ENCODE measurements around the gene GPANK1.

Gene GPANK1

DNA sequence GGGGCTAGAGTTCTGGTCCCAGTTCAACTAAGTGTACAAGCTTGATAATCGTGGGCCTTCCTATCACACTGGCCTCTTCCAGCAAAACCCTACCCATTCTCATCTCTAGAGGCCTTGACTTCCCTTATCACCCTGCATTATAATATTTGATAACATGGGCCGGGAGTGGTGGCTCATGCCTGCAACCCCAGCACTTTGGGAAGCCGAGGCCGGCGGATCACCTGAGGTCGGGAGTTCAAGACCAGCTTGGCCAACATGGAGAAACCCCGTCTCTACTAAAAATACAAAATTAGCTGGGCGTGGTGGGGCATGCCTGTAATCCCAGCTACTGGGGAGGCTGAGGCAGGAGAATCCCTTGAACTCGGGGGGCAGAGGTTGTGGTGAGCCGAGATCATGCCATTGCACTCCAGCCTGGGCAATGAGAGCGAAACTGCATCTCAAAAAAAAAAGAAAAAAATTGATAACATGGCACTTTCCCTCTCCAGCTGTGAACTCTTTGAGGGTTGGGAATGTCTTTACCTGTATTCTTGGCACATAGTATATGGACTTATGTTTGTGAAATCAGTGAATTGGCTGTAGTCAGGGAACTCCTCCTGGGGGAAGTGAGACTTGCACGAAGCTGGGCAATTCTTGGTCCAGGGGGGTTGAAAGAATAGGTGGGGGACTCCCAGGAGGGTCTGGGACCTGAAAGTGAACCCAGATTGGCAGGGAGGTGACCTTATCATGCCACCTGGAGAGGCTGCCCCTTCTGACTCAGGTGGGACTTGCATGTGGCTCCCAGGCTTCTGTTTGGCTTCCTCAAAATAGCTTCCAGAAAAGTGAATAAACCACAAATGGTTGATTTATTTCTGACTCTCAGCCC is 3.3 kb downstream of the GPANK1 start:
- DNase-seq = no peak

DNA sequence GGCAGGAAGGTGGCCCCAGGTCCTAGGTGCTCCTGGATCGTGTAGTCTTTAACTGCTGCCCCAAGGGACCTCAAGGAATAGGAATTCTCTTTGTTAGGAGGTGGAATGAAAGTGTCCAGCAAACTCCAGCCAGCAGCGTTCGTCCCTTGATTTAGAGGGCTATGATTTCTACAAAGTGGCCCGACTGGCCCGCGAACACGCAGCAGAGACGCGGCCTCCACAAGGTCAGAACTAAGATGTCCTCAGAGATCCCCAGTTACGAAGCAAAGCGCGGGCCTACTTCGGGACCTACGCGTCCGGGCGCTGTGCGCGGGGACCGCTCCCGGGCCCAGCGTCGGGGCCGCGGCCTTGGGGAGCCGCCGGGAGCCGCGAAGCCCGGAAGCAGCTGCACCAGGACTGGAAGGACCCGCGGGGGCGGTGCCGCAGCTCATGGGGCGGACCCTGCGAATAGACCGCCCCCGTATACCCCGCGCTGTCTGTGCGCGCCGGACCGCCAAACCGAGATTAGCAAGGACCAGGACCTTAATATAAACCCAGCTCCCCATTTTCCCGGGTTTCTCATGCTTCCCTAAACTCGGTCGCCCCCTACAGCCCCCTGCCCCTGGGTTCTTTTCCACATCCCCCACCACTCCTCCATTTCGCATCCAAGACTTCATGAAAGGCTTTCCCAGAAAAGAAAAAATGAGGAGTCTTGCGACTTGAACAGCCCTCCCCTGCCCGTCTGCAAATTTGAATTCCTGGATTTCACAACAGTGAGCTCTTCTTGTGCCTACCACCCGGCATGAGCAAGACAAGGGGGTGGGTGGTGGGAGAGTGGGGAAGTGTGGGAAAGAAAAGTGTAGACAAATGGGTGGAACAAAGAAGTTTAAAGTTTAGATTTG is 4.2 kb downstream of the GPANK1 start, which contains the start of gene C6orf47:
TSS of gene C6orf47 (minus strand) at position 398 of the 881 bp plus-strand sequence. CDS start 831 bp downstream, outside the sequence.
- DNase-seq = peak; percentile 94

DNA sequence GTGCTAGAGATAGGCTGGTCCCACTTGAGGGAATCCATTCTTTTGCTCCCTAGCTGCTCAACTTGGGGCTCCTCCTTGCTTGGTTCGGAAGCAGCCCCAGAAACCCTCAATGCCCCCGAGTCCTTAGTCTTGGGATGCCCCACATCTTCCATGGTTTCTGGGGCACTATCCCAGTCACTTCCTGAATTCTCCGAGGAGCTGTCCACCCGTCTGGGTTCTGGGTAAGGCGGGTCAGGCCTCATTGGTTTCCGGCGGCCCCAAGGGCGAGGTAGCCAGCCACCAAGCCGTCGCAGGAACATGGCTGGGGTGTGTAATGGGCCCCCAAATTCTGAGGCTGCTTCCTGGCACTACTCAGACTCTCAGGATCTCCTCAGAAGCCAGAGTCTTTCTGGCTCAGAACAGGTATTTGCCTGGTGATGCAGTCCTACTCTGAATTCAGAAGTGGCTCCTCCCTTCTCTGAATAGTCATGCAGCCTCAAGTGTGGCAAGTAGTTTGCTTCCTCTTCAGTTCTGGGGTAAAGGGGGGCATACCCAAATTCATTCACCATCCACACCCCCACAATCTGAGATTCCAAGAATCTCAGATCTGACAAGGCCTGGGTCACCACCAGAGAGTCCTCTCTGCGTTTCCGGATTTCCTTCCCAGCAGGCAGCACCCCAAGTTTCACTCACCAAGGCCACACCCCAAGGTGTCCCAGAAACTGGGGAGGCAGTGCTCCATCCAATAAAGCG is 5.0 kb downstream of the GPANK1 start:
- peak; percentile 37 for DNase-seq

DNA sequence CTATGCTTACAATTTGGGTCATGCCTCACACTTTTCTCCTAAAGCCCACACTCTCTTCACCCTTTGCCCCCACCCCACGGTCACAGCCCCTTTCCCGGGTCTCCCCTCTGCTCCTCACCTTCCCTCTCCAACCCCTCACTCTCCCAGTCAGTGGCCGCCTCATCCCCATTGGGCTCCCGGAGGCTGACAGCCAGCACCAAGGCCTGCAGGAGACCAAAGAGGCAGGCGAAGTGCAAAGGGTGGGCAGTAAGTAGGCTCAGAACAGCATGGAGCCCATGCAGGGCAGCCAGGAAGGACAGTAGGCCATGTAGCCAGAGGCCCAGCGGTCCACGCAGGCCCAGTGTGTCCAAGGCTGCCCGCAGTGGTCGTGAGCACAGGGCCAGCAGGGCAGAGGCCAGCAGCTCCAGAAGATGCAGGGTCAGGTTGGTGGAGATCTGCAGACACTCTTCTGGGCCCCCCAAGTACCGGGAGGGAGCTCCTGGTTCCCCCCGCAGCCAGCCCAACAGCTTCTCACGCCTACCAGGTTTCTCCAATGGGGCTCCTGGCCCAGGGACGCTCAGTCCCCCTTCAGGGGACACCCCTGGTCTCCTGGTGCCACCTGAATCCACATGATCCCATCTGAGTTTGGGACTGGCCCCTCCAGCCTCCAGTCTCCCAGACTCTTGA is 5.7 kb downstream of the GPANK1 start:
- DNase-seq = no peak

DNA sequence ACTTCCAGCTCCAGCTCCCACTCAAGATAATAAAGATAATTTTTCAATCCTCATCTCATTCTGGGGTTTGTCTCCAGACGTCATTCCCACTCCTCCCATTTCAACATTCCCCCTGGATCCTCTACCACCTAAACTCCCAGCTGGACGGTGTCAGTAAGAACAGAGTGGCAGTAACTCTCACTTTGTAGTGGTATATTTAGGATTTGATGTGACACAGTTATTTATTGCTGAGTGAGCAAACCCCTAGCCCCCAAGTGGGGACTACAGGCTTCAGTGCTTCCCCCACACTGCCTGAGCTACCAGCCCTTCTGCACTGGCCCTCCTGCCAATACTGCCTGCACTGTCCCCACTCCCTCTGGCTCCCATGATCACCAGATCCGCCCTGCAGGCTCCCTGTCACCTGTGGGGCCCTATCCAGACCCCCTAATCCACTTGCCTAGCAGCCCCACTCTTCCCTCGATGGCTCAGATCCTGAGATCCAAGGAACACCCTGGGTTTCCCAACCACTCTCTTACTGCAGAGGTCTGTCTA is 6.6 kb downstream of the GPANK1 start:
- no peak for DNase-seq

DNA sequence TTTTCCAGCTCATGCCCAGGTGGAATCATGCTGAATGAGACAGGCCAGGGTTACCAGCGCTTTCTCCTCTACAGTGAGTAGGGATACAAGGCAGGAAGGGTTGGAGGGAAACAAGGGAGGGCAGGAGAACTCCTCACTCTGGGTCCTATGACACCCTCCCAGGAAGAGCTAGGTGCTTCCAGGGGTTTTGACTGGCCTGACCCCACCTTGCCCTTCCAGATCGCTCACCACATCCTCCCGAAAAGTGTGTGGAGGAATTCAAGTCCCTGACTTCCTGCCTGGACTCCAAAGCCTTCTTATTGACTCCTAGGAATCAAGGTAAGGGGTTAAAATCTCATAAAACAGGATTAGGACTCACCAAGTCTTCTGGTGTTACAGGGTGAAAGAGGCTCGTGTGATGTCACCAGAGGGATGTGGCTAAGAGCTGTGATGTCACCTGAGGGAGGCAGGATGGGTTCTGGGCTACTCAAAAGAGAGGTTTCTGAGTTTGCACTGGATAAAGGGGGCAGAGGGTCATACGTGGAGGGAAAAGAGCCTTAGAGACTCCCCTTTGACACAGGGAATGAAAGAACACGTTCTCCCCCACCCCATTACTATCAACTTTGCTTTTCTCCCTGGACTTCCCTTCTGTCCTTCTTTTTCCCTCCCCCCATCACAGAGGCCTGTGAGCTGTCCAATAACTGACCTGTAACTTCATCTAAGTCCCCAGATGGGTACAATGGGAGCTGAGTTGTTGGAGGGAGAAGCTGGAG is 7.2 kb downstream of the GPANK1 start:
- no peak for DNase-seq

DNA sequence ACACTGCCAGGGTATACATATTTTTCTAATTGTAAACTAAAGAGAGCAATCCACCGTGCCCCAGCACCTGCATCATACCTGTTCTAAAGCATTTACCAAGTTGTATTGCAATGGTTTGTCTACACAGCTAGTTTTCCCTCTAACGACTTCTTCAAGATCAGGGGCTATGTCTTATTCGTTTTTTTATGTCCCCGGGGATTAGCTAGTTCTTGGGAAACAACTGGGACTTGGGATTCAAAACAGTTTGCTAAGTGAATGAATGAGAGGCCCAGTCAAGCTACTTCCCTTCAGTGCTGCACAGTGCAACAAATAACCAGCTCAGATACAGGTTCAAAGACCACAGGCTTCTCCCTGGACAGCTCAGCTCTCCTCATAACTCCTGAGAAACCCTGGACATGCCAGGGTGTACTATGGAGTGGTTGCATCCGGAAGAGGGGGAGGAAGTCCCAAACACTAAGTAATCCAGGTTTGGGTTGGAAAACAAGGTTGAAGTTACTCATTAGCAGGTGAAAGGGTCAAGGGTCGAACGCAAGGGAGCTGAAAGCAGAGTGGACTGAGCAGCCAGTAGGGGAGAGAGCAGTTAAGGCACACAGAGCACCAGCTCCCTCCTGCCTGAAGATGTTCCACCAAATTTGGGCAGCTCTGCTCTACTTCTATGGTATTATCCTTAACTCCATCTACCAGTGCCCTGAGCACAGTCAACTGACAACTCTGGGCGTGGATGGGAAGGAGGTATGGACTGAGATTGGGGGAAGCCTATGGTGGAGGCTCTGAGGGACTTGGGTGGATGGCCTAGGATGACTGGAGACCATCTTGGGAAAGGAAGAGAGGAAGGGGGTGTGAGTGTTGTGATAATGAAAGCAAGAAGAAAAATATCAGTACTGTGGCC is 9.2 kb downstream of the GPANK1 start, which contains the start of gene APOM:
TSS of gene APOM (plus strand) at position 546 of the 889 bp plus-strand sequence. CDS start at position 619, 73 bp downstream.
- no peak for DNase-seq

DNA sequence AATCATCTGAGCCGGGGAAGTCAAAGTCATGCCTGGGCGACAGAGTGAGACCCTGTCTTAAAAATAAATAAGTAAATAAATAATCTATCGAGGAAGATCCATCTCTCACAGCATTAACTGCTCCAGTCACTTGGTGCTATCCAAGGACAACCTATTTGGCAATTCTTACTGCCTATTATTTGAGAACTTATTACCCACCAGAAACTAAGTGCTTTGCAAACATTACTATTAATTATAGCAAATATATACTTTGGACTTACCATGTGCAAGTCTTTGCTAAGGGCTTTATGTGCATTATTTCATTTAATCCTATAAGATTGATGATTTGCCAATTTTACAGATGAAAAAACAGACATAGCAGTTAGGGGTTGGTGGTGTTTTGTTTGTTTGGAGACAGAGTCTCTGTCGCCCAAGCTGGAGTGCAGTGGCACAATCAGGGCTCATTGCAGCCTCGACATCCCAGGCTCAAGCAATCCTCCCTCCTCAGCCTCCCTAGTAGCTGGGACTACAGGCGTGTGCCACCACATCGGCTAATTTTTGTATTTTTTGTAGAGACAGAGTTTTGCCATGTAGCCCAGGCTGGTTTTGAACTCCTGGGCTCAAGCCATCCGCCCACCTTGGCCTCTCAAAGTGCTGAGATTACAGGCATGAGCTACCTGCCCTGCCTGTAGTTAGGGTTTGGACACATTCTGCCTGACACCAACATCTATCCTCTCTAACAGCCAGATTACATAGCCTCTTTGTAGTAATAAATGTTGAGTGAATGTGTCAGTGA is 10.0 kb downstream of the GPANK1 start:
- no peak for DNase-seq

DNA sequence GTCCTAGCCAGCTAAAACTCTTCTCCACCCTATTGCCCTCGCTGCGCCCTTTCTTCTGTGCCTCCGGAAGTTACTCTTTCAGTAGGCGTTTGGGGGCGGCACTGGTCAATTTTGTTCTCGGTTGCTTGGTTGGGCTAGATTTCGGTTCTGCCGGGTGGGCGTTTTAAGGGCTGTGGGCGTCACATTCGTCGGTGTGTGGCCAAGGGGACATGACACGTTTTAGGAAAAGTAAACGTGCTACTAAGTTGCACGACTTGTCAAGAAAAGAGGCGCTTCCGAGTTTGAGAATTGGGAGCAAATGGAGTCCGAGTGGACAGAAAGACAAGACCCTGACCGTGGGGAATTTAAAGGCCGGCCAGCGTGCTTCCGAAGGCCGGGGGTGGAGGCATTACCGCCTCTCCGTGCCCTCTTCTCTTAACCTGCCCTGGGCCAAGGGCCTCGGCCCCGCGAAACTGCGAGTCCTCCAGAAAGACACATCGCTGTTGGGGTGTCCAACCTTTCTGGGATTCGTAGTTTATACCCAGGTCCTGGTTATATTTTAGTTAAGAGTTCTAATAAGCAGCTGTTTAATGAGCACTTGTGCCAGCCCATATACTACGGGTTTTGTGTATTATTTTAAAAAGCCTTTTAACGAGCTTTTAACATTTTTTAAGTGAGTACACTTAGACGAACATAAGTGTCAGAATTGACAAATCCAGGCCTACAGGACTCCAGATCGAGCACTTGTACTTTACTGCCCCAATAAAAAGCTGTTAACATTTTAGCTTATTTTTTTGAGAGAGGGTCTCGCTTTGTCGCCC is 11.7 kb downstream of the GPANK1 start:
- peak; percentile 99 for DNase-seq

DNA sequence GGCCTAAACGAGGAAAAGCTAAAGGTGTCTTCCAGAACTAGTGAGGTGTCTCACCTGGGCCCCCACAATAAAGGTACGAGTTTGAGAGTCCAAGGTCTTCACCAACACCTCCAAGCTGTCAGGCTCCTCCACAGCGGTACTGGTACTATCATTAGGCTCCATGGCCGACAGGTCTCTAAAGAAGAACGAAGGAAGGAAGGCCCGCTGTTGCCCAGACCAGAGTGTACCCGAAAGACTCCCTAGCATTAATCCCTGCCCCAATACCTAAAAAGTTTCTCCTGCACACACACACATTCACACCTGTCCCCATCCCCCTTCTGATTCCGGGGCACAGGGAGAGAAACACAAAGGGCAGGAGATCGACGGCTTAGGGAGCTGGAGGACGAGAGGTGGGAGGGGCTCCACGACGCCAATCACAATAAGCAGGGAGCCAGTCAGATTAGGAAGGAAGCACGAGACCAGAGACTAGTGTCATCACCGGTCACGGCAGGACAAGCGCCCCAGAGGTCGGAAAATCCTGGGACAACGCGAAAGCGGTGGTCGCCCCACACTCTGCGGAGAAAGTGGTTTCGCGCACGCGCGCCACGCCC is 13.1 kb downstream of the GPANK1 start:
- DNase-seq = peak; percentile 85

DNA sequence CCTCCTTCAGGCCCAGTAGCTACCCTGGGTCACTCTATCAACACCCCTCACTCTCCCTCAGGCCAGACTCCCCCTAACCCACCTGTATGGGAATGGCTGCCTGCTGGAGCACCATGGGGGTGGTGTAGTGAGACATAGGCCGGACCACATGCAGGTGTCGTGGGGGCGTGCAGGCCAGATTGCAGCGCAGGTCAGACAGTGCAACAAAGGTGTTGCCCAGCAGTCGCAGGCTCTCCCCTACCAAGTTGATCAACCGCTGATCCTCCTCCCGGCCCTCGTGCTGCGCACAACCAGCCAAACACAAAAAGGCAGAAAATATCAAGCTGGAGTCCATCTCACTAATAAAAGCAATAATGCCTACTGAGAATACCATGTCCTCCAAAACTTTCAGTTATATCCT is 19.5 kb downstream of the GPANK1 start:
- no peak for DNase-seq

DNA sequence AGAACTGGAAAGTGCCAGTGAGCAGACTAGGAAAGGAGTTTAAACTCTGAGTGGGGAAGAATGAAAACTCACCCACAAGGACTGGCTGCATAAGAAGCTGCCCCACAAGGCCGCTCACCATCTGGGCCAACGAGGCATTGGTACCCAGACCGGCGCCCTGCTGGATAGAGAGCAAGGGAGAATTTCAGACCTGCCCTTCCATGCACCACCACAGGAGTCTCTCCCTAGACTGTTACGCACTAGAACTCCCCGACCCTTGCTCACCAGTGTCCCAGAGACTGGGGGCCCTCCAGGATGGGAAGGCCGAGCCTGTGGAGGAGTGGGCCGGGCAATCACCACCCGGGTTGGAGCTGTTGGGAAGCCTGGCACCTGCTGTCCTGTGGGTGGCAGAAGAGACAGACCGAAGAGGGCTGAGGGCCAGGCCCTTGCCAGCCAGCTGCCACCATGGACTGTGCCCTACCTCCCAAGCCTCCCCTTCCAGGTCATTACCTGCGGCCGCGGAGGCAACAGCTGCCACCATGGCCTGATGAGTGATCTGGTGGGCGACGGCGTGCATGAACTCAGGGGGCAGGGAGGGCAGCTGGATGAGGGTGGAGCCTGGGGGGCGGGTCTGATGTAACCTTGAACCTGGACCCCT is 20.9 kb downstream of the GPANK1 start:
- DNase-seq = no peak

DNA sequence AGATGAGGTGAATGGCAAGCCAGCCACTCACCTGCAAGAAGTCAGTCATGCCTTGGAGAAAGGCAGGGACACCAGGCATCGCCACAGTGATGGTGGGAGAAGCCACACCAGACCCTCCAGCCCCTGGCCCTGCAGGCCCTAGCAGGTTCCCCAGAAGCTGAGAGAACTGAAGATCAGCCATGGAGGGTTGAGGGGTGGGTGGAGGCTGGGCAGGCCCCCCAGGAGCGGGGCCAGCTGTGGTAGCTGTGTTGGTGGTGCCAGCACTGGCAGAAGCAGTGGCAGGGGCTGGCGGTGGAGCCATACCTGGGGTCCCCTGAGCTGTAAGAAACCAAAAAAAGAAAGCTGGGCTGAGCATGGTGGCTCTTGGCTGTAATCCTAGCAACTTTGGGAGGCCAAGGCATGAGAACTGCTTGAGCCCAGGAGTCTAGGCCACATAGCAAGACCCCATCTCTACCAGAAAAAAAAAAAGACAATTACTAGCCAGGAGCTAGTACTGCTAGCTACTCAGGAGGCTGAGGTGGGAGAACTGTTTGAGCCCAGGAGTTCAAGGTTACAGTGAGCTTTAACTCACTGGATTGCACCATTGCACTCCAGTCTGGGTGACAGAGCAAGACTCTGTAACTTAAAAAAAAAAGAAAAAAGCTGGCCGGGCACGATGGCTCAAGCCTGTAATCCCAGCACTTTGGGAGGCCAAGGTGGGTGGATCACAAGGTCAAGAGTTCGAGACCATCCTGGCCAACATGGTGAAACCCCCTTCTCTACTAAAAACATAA is 21.8 kb downstream of the GPANK1 start:
- DNase-seq = no peak

DNA sequence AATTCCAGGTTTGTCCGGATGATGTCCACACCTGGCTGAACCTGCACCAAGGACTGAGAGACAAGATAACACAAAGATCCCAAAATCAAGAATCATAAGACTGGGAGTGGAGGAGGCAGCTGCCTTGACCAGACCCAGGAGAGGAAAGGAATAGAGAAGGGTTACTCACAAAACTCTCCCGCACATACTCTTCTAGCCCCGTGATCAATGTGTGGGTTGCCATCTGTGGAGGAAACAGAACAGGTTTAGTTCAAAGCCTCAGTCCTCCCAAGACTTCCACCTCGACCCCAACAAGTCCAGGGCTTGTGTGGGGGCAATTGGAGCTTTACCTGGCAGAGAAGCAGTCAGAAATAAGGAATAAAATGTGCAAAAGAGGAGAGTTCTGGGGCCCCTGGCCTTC is 23.4 kb downstream of the GPANK1 start:
- DNase-seq = no peak

DNA sequence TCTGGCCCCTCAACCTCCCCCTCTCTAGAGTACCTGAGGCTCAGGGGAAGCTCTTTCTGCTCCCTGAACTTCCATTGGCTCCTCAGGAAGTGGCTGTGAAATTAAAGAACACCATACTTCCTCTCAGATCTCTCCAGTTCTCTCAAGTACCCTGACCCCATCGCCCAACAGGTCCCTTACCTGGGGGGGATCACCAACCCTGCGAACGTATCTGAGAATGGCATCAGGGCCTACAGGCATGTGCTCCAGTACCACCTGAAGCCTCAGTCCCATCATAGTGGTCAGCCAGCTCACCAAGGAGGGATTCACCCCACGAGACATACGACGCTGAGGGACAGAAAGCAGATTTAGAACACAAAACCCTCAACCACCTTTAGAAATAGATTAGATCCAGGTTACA is 24.2 kb downstream of the GPANK1 start:
- no peak for DNase-seq

DNA sequence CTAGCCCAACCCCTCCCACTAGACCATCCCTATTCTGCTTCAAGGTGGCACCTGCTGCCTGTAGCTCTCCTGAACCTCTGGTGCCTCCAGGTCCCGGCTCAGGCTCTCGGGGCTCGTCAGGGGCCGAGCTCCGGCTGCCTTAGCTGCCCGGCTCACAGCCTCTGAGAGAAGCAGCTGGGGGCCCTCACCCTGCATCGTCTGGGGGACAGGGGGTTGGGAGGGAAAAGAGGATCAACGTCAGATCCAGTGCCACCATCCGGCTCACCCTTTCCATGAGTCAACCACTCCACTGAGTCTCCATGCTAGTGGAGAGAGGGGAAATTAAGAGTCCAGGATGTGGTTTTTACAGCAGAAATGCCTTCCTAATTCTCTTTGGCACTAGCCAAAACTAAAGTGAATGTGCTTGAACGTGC is 25.3 kb downstream of the GPANK1 start:
- no peak for DNase-seq

DNA sequence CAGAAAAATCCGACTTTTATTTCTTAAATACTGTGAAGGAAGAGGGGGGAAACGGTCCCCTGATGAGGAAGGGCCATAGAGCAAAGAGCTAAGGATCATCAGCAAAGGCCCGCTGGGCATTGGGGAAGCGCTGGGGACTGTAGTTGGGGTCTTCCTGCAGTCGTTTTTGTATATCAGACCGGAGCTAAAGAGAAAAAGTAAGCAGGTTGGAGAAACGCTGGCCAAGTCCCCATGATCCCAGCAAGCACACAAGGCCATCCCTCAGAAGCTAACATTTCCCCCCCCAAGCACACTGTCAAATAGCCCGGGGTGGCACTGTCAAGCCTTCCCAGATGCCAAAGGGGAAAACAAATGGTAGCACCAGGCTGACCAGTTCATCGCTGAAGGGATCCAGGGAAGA is 25.8 kb downstream of the GPANK1 start:
- DNase-seq = no peak
